ENCODE data around the gene DYNC1LI1.

The DYNC1LI1 gene

GRCh38 chr3:32532434-32532833 lies 38.2 kb downstream of the DYNC1LI1 start:
- peaks cover 89% of the 10 kb centered on the region for H3K36me3 ChIP-seq (ENCODE audit: insufficient read depth, low read length)
- no peak for TF ChIP-seq CTCF (IDR thresholded peaks at IDR 0.05; ENCODE audit: borderline replicate concordance, extremely low read depth, low read length, poor library complexity, severe bottlenecking)
- TF ChIP-seq EZH2 (IDR thresholded peaks at IDR 0.05; ENCODE audit: borderline replicate concordance, low read depth, low read length, severe bottlenecking): no peak
- H3K27me3 ChIP-seq (ENCODE audit: insufficient read depth, low read length, poor library complexity): no peaks in the 10 kb centered on the region
- no peak overlapping the region for H3K27ac ChIP-seq (ENCODE audit: low read length)
- H4K20me1 ChIP-seq (ENCODE audit: insufficient read depth, low read length): no peaks in the 10 kb centered on the region
- no peaks in the 10 kb centered on the region; the same call in 1 of the 2 replicates for H3K79me2 ChIP-seq (ENCODE audit: insufficient read depth, low read length)
- H3K4me3 ChIP-seq (ENCODE audit: low read depth in 1 of 2, low read length in 2 of 2): no peak overlapping the region
- H3K9ac ChIP-seq (ENCODE audit: low read depth, low read length): no peak overlapping the region
- no peak overlapping the region for H2AFZ ChIP-seq (ENCODE audit: low read depth, low read length)
- no peak overlapping the region for H3K4me2 ChIP-seq (ENCODE audit: insufficient read depth, low read length)
- H3K4me1 ChIP-seq (ENCODE audit: insufficient read depth, low read length): no peaks in the 10 kb centered on the region
- ATAC-seq (ENCODE audit: insufficient read depth, low read depth): no peak
- DNase-seq: no peak
- no peaks in the 10 kb centered on the region for H3K9me3 ChIP-seq (ENCODE audit: insufficient read depth, low read length, severe bottlenecking)

GRCh38 chr3:32531010-32531647 lies 39.5 kb downstream of the DYNC1LI1 start:
- peaks cover 89% of the 10 kb centered on the region for H3K36me3 ChIP-seq (ENCODE audit: insufficient read depth, low read length)
- H3K4me1 ChIP-seq (ENCODE audit: insufficient read depth, low read length): no peaks in the 10 kb centered on the region
- H2AFZ ChIP-seq (ENCODE audit: low read depth, low read length): no peak overlapping the region
- no peak overlapping the region for H3K9ac ChIP-seq (ENCODE audit: low read depth, low read length)
- DNase-seq: no peak
- H3K27me3 ChIP-seq (ENCODE audit: insufficient read depth, low read length, poor library complexity): no peaks in the 10 kb centered on the region
- H3K79me2 ChIP-seq (ENCODE audit: insufficient read depth, low read length): no peaks in the 10 kb centered on the region; the same call in 1 of the 2 replicates
- no peak overlapping the region for H3K27ac ChIP-seq (ENCODE audit: low read length)
- no peaks in the 10 kb centered on the region for H3K9me3 ChIP-seq (ENCODE audit: insufficient read depth, low read length, severe bottlenecking)
- no peak for ATAC-seq (ENCODE audit: insufficient read depth, low read depth)
- H4K20me1 ChIP-seq (ENCODE audit: insufficient read depth, low read length): no peaks in the 10 kb centered on the region
- TF ChIP-seq CTCF (IDR thresholded peaks at IDR 0.05; ENCODE audit: borderline replicate concordance, extremely low read depth, low read length, poor library complexity, severe bottlenecking): no peak
- no peak for TF ChIP-seq EZH2 (IDR thresholded peaks at IDR 0.05; ENCODE audit: borderline replicate concordance, low read depth, low read length, severe bottlenecking)
- H3K4me2 ChIP-seq (ENCODE audit: insufficient read depth, low read length): no peak overlapping the region
- no peak overlapping the region for H3K4me3 ChIP-seq (ENCODE audit: low read depth in 1 of 2, low read length in 2 of 2)

GRCh38 chr3:32525720-32526119 lies 44.9 kb downstream of the DYNC1LI1 start:
- H3K4me3 ChIP-seq (ENCODE audit: low read depth in 1 of 2, low read length in 2 of 2): no peak overlapping the region
- H3K79me2 ChIP-seq (ENCODE audit: insufficient read depth, low read length): no peaks in the 10 kb centered on the region
- H4K20me1 ChIP-seq (ENCODE audit: insufficient read depth, low read length): no peaks in the 10 kb centered on the region
- no peak for TF ChIP-seq CTCF (IDR thresholded peaks at IDR 0.05; ENCODE audit: borderline replicate concordance, extremely low read depth, low read length, poor library complexity, severe bottlenecking)
- no peak overlapping the region for H3K4me2 ChIP-seq (ENCODE audit: insufficient read depth, low read length)
- peaks cover 65% of the 10 kb centered on the region for H3K36me3 ChIP-seq (ENCODE audit: insufficient read depth, low read length)
- no peak overlapping the region for H3K27ac ChIP-seq (ENCODE audit: low read length)
- H3K9me3 ChIP-seq (ENCODE audit: insufficient read depth, low read length, severe bottlenecking): no peaks in the 10 kb centered on the region
- ATAC-seq (ENCODE audit: insufficient read depth, low read depth) (no peak), DNase-seq (no peak)
- H3K9ac ChIP-seq (ENCODE audit: low read depth, low read length): no peak overlapping the region
- H3K4me1 ChIP-seq (ENCODE audit: insufficient read depth, low read length): no peaks in the 10 kb centered on the region
- H3K27me3 ChIP-seq (ENCODE audit: insufficient read depth, low read length, poor library complexity): no peaks in the 10 kb centered on the region
- H2AFZ ChIP-seq (ENCODE audit: low read depth, low read length): no peak overlapping the region
